Left hindlimb (tissue), 1 donor: ENCODE results near the gene EPB41L5.
"Not testable (repeated sequence)": the region's sequence is repeated elsewhere in the genome, so short reads cannot be mapped to it uniquely, and the experiment has no call there.

Experiments
- DNase-seq: peaks from one replicate; pipeline ENCODE4 v3.0.0-alpha.2; 2018

Gene EPB41L5

DNA sequence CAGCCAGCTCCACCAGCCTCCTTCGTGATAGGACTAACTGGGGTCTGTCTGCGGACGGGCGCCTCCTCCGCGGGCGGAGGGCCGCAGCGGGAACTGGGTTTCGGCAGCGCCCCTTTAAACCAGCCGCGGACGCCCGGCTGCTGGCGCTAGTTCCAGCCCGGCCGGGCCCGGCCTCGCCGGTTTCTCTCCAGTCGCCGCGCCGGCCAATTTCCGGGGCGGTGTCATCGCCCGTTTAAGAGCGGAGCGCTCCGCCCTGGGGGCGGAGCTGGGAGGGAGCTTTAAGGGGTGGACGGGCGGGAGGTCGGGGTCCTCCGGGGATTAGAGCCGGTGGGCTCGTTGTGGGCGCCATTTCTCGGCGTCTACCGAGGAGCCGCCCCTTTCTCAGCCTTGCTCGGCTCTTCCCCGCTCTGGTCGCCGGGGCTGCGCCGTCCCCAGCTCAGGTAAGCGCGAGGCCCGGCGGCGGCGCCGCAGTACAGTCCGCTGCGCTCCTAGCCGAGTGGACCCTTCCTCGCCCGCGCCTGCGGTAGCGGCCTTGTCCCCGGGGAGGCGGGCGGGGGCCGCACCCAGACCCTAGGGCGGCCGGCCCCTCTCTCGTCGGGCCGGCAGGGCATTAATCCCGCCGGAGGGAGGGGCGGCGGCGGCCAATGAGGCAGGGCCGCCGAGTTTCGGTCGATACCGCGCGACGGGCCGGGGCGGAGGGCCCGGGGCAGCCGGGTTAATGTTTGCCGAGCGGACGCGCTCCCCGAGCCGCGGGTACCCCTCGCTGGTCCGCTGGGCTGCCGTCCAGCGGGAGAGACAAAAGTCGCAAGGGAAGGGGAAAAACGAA is at the start of gene EPB41L5:
EPB41L5 (plus strand) TSS at position 307 of the 826 bp plus-strand sequence. CDS start 6,008 bp downstream, outside the sequence.
- DNase-seq: peak; percentile 95

DNA sequence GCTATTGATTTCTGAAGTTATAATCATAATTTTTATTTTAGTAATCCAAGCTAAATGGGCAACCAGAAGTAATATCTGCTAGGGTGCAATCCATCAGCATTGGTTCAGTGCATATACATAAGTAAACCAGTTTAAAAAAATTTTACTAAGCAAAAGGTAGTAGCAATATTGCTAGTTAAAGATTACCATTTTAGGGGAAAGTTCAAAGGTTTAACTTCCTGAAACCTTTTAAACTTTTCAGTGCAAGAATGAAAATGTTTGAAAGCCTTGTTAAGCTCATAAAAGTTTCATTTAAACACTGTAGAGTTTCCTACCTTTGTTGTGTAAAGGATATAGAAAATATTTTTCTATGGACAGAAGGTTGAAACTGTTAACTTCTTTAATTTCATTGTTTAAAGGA is 31.0 kb upstream of the EPB41L5 start:
- DNase-seq: no peak

DNA sequence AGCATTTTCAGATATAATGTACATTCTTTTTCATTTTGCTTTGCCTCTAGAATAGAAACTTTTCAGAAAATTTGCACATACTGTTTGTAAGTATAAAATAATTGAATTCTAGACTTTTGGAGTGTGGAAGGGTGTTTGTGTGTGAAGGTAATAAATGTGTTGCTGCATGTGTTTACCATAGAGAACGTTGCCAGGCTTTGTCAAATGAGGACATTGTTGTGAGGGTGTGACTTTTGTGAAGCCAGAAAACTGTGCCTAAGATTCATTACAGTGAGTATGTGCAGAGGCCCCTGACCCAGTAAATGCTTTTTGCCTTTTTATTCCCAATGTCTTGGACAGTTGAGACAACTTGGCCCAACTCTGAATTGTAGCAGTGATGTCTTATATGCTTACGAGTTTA is 30.4 kb upstream of the EPB41L5 start:
- no peak for DNase-seq

DNA sequence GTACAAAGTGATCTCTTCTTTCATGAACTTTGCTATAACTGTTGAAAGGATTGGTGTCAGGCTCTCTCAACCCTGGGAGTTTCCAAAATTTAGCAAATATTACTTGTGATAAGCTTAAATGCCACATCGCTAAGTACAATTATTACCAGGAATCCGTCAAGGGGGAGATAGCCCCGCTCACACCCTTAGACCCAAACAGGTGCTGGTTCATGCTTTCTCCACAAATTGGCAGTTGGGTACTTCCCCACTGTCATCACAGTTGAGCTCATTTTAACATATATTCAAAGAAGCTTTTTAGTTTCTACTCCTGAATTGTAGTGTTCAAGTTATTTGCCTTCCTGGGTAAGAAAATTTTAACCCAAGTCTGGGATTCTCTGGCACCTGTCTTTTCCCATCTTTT is 29.8 kb upstream of the EPB41L5 start:
- no peak for DNase-seq

DNA sequence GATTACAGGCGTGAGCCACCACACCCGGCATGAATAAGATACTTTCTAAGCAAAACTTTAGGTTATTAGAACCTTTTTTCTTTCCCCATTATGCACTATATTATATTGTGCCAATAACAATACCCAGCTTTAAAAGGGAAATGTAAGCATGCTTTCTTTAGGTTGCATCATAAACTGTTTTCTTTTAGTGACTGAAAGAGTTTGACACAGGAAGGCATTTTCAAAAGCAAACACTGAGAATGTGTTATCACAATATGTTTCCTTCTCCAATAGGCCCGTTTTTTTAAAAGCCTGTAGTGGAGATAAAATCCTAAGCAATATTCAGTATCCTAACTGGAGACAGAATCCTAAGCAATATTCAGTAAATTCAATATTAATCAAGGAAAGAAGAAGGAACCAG is 16.7 kb upstream of the EPB41L5 start:
- no peak for DNase-seq

DNA sequence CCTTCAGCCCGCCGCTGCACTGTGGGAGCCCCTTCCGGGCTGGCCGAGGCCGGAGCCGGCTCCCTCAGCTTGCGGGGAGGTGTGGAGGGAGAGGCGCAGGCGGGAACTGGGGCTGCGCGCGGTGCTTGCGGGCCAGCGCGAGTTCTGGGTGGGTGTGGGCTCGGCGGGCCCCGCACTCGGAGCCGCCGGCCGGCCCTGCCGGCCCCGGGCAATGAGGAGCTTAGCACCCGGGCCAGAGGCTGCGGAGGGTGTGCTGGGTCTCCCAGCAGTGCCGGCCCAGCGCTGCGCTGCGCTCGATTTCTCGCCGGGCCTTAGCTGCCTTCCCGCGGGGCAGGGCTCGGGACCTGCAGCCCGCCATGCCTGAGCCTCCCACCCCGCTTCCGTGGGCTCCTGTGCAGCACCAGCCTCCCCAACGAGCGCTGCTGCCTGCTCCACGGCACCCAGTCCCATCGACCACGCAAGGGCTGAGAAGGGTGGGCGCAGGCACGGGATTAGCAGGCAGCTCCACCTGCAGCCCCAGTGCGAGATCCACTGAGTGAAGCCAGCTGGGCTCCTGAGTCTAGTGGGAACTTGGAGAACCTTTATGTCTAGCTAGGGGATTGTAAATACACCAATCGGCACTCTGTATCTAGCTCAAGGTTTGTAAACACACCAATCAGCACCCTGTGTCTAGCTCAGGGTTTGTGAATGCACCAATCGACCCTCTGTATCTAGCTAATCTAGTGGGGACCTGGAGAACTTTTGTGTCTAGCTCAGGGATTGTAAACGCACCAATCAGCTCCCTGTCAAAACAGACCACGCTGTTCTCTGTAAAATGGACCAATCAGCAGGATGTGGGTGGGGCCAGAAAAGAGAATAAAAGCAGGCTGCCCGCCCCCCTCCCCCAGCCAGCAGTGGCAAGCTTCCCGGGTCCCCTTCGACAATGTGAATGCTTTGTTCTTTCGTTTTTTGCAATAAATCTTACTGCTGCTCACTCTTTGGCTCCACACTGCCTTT is 15.7 kb upstream of the EPB41L5 start:
- not testable (repeated sequence) for DNase-seq

DNA sequence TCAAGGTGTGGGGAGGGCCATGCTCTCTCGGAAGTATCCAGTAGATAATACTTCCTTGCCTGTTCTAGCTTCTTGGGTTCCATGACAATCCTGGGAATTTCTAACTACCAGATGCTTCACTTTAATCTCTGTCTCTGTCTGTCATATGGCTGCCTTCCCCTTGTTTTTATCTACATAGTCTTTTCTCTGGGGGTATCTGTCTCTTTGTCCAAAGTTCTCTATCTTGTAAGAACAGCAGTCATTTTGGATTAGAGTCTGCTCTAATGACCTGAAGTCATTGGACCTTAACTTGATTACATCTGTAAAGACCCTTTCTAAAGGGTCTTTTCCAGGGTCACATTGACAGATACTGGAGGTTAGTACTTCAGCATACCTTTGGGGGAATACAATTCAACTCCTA is 11.4 kb upstream of the EPB41L5 start:
- no peak for DNase-seq

DNA sequence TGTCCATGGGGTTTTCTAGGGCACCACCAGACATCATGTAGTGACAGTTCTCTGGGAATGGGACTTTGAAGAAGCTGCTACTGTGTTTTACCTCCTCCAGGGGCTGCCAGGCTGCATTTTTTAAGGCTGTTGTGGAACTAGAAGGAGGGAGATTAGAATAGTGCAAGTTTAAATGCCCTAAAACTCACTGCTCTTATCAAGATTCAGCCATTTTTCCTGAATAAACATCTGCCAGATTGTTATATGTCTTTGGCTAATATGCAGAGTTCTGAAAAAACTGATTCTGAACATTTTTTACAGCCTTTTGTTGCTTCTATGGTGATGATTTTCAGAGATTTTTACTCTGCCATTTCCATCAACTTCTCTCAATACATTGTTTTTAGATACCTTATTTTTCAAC is 8.6 kb upstream of the EPB41L5 start:
- no peak for DNase-seq

DNA sequence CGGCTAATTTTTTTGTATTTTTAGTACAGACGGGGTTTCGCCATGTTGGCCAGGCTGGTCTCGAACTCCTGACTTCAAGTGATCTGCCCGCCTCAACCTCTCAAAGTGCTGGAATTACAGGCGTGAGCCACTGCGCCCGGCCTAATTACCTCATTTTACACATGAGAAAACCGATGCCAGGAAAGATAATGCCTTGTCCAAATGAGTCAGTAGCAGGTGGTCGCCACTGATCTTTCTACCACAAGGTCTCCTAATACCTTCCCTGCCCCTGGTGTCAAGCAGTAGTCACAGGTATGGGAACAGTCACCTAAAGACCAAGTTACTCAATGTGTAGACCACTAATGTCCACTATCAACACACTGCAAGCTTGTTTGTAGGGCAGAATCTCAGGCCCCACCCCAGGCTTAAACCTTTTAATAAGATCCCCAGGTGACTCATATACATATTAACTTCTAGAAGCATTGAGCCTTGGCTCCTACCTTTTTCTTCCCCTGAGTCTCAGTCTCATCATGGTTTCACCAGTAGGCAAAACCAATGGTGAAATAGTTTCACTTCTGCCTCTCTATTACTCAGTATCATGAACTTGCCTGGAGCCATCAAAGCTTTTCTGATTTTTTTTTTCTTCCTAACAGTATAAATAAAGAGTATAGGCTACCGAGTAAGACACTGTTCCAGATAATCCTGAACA is 6.9 kb upstream of the EPB41L5 start:
- no peak for DNase-seq

DNA sequence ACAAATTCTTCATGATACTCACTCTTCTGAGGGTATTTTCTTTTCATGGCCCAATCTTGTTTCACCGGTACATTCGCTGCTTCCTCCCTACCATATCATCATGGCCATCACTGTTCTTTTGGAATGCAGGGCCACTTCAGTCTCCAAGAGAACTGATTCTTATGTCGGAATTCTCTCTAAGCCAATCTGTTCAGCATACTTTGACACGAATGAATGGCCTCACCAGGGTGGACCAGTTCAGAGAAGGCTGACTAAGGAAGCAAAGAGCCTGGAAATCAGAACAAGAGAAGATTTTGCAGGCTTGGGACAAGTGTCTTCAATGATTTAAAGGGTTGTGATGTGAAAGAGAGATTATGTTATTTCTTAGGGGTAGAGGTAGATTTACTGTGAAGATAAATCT is 5.0 kb upstream of the EPB41L5 start:
- no peak for DNase-seq

DNA sequence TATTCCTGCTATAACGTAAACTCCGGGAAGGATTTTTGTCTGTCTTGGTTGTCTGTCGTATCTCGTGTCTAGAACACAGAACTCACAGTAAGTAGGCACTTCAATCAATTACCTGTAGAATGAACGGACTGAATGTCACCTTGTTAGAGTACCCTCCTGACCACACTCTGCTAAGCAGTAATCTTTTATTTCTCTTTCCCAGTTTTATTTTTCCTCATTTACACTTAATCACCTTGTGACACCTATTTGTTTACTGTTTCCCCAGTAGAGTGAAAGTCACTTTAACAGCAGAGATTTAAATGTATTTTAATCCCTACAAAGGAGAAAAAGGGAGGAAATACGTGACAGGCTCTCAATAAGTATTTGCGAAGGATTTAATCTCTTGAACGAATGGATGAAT is 514 bp upstream of the EPB41L5 start:
- no peak for DNase-seq

DNA sequence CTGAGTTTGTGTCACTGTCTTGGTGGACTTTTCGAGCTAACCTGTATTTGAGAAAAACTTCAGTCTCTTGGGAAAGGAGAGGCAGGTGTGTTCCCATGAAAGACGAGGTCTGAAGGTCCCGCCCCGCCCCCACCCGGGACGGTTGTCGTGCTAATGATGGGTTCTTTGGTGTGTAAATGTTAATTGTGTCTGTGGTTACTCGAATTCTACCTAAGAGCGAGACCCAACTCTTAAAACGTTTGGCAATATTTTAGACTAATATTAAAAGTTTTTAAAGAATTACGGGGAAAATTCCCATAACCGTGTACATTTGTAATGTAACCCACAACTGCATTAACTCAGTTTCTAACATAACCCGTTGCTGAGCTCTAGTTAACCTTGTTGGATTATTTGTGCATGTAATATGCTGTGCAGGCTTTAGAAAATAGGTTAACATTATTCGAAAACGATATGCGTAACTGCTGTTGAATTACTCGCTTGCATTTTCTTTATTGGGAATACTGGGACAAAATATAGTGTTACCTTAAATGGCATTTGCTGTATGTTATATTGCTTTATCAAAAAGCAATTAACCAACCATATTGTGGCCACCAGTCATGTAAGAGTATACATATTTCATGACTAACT is 833 bp downstream of the EPB41L5 start:
- no peak for DNase-seq

DNA sequence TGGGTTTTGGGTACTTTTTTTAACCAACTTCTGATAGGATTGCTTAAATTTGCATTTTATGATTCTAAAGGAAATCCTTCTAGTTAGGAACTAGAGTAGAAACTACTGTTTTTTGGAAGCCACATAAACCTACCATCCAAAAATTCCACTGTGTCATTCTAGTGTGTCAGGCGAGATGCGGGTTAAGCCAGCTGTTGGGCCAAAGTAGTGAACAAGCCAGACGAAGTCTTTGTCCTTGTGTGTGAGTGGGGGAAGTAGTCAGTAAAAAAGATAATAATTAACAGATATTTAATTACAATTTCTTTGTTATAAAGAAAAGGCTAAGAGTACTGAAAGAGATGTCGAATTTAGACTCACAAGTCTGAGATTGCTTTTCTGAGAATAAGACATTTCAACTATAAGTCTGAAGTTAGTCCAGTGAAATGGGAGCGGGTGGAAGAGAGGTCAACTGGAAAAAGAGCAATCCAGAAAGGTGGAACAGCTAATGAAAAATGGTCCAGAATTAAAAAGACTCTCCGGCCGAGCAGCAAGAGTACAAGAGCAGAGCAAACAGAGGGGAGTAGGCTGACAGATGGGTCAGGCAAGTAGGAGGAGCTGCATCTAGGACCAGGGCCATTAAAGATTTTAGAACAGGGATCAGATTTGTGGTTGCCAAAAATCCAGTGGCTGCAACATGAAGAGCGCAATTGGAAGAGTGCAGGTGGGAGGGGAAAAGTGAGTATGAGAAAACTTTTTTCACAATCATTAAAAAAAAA is 1.5 kb downstream of the EPB41L5 start:
- no peak for DNase-seq

DNA sequence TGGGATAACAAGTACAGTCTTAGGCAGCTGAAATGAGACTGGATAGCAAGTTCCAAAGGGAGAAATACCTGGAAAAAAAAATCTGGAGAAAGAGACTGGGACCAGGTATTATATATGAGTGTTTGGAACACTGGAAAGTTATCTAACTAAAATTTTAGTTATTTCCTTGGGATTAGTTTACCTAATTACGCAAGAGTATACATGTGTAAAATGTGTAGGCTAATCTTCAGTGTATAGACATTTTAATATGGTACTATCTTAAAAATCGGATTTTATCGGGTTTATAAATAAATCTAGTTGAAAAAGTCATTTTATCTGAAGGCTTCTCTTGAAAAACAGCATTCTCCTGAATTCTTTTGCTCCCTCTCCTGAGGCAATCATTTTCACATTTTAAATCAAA is 3.9 kb downstream of the EPB41L5 start:
- no peak for DNase-seq

DNA sequence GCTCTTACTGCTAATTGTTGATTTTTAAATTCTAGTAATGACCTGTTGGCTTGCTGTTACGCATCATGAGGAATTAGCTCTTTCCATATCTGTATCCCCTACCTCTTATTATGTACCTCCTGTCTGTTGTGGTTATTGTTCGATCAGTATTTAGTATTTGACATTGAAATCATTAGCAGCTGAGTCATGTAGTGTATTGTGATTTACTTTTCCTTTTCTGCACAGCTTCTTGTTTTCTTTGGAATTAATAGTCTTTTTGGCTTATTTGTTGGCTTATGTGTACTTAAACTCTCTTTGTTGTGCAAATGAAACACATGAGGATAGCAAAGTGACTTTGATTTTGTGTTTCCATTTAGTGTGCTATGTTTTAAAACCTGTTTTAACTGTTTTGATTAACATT is 4.3 kb downstream of the EPB41L5 start:
- no peak for DNase-seq

DNA sequence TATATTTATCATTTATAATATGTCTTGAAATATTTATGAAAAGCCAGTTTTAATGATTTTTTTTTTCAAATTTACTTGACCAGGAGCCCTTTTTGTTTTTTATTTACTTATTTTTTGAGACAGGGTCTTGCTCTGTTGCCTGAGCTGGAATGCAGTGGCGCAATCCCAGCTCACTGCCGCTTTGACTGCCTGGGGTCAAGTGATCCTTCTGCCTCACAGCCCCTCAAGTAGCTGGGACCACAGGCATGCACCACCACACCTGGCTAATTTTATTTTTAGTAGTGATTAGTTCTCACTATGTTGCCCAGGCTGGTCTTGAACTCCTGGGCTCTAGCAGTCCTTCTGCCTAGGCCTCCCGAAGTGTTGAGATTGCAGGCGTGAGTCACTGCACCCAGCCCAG is 5.7 kb downstream of the EPB41L5 start:
- DNase-seq: no peak

DNA sequence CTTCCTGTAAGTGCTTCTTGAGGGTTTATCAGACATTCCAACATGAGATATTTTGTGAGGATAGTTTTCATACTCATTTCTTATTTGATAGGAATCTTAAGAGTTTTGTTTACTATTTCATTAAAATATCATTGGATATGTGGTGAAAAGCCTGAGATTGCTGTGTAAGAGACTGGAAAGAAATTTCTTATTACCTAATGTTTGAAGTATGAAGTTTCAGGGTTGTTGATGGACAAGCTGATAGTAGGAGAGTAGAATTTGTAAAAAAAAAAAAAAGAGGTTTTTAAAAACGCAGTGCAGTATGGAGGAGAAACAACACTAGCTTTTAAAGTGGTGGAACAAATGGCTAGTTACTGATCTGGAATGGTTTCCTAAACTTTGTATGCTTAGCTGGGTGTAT is 7.7 kb downstream of the EPB41L5 start:
- DNase-seq: no peak

DNA sequence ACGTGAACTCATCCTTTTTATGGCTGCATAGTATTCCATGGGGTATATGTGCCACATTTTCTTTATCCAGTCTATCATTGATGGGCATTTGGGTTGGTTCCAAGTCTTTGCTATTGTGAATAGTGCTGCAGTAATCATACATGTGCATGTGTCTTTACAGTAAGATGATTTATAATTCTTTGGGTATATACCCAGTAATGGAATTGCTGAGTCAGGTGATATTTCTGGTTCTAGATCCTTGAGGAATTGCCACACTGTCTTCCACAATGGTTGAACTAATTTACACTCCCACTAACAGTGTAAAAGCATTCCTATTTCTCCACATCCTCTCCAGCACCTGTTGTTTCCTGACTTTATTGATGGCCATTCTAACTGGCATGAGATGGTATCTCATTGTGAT is 9.6 kb downstream of the EPB41L5 start:
- DNase-seq: not testable (repeated sequence)

DNA sequence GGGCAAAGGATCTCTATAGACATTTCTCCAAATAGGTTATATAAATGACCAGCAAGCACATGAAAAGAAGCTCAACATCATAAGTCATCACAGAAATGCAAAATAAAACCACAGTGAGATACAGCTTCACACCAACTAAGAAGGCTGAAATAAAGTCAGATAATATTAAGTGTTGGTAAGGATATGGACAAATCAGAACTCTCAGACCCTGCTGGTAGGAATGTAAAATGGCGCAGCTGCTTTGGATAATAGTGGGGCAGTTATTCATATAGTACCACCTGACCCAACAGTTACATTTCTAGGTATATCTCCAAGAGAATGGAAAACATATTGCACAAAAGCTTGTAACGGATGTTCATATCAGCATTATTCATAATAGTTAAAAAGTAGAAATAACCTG is 14.0 kb downstream of the EPB41L5 start:
- no peak for DNase-seq

DNA sequence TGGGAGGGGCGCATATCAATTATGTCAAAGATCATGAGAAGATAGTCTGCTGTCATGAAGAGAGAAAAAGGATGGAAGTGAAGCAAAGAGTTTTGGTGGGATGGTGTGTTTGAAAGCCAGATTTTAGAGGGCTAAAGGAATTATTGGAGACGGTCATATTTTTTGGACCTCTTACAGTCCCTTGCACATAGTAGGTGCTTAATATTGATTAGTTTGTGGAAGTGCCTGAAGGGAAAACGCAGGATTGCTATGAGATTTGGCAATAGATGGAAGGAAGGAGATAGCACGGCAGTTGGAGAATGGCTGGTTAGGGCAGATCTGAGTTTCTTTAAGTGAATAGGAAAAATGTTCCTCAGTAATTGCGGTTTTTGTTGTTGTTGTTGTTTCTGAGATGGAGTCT is 15.9 kb downstream of the EPB41L5 start:
- no peak for DNase-seq

DNA sequence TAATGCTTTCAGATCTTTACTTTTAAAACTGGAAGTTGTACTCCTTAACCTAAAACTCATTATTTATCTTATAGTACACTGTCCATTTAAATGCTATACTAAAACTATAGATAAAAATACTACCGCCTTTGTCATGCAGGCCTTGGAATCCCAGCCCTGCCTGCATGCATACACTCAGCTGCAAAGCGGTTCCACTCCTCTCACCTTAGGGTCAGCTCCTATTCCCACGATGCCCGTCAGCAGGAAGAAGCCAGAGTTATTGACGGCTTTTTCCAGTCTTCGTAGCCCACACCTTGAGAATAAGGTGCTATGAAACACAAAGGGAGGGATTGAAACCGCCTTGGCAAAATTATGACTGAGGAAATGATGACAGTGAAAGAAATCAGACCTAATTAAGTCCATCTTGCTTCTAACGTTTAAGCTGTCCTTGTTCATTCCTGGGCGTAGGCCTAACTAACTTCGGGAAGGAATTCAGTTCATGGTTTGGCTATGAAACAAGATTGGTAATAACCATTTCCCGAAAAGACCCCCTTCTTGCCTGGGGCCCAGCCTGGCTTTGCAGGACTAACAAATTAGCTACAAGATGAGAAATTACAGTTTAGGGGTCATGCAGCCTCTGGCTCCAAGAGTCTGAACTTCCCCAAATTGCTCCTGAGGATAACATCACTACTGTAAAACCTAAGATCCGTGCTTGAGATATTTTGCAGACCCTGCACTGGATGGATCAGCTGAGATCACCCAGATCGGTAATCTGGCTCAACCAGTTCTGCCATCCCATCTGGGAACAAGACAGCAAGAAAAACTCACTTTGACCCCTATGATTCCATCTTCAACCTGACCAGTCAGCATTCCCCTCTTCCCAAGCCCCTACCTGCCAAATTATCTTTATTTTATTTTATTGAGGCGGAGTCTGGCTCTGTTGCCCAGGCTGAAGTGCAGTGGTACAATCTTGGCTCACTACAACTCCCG is 17.1 kb downstream of the EPB41L5 start:
- DNase-seq: no peak
